ENCODE measurements around the gene NDST3.

DNA sequence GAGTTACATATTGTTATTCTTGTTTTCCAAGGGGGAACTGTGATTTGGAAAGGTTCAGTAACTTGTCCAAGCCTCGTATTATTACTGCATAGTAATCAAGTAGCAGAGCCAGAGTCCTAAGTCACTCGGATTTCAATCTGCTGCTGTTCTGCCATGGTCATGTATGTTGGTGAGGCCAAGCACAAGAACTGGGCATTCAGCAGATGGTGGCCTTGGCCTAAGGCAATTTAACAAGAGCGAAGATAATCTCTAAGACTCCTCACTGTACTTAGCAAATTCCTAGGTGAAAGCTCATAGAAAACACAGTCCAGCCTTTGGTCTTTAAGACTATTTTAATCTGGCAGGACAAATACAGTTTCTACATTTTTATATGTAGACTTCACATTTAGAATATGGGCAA, 64.8 kb downstream of the NDST3 start:
- TF ChIP-seq GABPA (IDR thresholded peaks at IDR 0.05; ENCODE audit: low read depth) = no peak
- TF ChIP-seq CTCF (IDR thresholded peaks at IDR 0.05; ENCODE audit: insufficient read depth, low read length) = no peak
- TF ChIP-seq, protein P1, sequence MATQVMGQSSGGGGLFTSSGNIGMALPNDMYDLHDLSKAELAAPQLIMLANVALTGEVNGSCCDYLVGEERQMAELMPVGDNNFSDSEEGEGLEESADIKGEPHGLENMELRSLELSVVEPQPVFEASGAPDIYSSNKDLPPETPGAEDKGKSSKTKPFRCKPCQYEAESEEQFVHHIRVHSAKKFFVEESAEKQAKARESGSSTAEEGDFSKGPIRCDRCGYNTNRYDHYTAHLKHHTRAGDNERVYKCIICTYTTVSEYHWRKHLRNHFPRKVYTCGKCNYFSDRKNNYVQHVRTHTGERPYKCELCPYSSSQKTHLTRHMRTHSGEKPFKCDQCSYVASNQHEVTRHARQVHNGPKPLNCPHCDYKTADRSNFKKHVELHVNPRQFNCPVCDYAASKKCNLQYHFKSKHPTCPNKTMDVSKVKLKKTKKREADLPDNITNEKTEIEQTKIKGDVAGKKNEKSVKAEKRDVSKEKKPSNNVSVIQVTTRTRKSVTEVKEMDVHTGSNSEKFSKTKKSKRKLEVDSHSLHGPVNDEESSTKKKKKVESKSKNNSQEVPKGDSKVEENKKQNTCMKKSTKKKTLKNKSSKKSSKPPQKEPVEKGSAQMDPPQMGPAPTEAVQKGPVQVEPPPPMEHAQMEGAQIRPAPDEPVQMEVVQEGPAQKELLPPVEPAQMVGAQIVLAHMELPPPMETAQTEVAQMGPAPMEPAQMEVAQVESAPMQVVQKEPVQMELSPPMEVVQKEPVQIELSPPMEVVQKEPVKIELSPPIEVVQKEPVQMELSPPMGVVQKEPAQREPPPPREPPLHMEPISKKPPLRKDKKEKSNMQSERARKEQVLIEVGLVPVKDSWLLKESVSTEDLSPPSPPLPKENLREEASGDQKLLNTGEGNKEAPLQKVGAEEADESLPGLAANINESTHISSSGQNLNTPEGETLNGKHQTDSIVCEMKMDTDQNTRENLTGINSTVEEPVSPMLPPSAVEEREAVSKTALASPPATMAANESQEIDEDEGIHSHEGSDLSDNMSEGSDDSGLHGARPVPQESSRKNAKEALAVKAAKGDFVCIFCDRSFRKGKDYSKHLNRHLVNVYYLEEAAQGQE (IDR thresholded peaks at IDR 0.05; ENCODE audit: insufficient replicate concordance, low read depth) = no peak
